SKM-1 (cell line): Measurements from ENCODE around the gene OSBPL10.
A peak's percentile ranks its signal among the peaks of the same experiment; 100 is the strongest.

Experiments
- DNase-seq: peaks from one replicate; lab custom pipeline; 2025; ENCODE audit not compliant: unreplicated experiment; lab: John Stamatoyannopoulos, UW

The OSBPL10 gene

GRCh38 chr3:31959251-31959650 is 21.8 kb downstream of the OSBPL10 start:
- no peak for DNase-seq

DNA sequence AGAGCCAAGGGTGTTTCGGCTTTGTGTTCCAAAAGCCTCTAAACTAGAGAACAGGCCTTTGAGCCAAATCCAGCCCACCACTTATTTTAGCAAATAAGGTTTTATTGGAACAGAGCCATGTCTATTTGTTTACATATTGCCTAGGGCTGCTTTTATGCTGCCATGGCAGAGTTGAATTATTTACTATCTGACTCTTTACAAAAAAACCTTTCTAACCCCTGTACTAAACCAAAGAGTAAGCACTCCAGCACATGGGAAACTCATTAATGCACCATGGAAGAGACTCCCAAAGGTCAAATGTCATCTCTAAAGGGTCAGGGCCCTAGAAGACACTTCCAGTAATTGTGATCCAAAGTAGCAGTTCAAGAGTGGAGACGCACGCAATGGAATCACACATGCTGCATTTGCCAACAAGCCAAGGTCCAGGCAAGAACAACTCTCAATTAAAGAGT is 22.3 kb downstream of the OSBPL10 start:
- no peak for DNase-seq

- DNase-seq, result no peak
Measured at GRCh38 chr3:31957106-31957505, 24.0 kb downstream of the OSBPL10 start.

DNA sequence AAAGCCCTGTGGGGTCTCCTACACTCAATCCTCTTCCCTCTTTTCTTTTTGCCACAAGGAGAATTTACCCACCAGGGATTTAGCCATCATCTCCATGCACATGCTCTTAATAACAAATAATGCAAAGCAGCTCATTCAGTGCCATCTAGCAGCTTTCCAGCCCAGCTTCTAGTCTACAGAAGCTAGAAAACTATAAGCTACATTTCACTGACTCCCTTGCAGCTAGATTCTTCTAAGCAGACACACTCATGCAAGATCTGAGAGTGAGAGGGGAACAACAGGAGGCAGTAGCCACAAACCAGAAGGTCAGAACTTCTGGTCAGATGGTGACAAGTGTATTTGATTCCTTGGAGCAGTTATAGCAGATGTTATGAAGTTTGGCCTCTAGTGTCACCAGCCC is 25.5 kb downstream of the OSBPL10 start:
- no peak for DNase-seq

DNA sequence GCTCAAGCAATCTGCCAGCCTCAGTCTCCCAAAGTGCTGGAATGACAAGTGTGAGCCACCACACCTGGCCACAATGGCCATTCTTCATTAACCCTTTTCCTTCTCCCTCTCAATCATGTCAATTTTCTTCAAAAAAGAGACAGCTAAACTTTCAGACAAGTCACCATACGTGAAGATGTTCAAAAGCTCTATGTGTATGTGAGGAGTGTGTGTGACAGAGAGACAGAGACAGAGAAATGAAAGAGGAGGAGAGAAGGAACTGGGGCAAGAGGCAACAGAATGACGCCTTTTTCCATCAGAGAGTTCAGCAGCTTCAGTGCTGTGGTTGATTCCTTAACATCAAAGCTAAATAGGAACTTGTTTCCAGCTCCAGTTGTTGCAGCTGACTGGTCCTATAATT is 27.4 kb downstream of the OSBPL10 start:
- DNase-seq, result no peak

- DNase-seq, result no peak
Measured at GRCh38 chr3:31953091-31953490, 28.0 kb downstream of the OSBPL10 start.

- no peak for DNase-seq
Measured at GRCh38 chr3:31952205-31952604, 28.9 kb downstream of the OSBPL10 start.

DNA sequence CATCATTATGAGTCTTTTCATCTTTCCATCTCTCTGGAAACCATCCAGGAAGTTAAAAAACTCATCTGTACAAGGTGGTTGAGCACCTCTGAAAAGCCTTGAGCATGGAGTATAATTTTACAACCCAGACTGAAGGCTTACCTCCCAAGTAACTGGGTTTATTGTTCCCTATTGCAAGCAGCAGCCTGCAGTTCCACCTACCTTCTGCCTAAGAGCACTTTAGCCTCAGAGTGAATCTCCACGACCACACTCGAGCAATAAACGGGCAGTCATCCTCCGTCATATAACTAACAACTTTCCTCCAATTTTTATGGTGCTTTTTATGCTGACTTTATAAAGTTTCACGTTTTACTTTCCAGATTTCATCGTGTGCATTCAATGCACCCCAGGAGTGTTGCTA is 32.8 kb downstream of the OSBPL10 start:
- no peak for DNase-seq

GRCh38 chr3:31947671-31948091 is 33.4 kb downstream of the OSBPL10 start:
- DNase-seq, result no peak

GRCh38 chr3:31947162-31947561 is 33.9 kb downstream of the OSBPL10 start:
- DNase-seq, result no peak

DNA sequence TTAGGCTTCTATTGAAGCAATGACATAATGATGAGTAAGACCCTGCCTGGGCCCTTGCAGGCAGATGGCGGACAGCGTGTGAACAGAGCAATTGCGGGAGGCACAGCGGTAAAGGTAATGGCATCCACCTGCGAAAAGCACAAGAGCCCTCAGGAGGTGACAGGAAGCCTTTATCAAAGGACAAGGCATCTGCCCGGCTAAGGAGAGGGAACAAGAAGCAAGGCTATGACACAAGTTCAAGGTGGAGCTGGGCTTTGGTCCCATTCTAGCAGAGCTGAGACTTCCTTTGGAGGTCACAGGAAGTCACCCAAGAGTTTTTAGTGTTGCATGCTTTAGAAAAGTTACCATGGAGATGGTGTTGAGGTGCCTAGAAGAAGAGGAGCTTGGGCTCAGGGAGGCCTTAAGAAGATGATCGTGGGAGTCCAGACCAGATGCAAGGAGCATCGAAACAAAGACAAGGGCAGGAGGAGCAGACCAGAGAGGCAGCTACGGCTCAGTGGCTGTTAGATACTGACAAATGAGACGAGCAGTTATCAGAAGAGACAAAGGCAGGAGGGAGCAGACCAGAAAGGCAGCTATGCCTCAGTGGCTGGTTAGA is 34.5 kb downstream of the OSBPL10 start:
- no peak for DNase-seq

DNA sequence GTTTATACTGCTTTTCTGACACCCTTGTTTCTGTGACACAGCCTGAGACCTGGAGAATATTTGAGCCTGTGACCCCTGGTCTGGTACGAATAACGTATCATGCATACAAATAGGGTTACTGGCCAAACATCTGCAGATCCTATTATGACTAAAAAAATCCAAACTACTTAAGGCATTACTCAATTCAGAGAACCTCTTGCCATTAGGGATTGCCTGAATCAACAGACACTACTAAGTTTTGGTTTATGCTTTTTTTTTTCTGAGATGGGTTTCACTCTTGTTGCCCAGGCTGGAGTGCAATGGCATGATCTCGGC is 35.4 kb downstream of the OSBPL10 start:
- no peak for DNase-seq

- no peak for DNase-seq
Measured at GRCh38 chr3:31943041-31943440, 38.0 kb downstream of the OSBPL10 start.

GRCh38 chr3:31942446-31942845 is 38.6 kb downstream of the OSBPL10 start:
- DNase-seq, result no peak

- DNase-seq, result no peak
Measured at GRCh38 chr3:31937225-31937624, 43.8 kb downstream of the OSBPL10 start.

GRCh38 chr3:31936420-31937060 is 44.5 kb downstream of the OSBPL10 start:
- DNase-seq, result no peak

DNA sequence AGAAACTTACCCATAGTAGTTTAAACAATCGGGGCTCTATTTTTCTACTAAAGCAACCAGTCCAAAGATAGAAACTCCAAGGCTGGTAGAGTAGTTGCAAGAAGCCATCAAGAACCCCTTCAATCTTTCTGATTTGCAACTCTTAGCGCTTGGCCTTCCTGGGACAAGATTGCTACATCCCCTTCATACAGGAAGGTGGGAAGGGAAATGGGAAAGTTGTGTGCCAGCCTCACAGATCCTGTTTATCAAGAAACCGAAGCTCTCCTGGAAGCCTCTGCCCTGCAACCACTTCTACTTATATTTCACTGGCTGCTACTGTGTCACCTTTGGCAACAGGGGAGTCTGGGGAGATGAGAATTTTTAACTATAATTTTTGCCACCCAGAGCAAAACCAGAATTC is 46.2 kb downstream of the OSBPL10 start:
- no peak for DNase-seq

GRCh38 chr3:31934018-31934417 is 47.0 kb downstream of the OSBPL10 start:
- DNase-seq, result no peak

- peak; percentile 28 for DNase-seq
Measured at GRCh38 chr3:31932990-31933389, 48.1 kb downstream of the OSBPL10 start.

GRCh38 chr3:31929826-31930502 is 51.1 kb downstream of the OSBPL10 start:
- DNase-seq, result no peak

- DNase-seq, result no peak
Measured at GRCh38 chr3:31927811-31928210, 53.3 kb downstream of the OSBPL10 start.

DNA sequence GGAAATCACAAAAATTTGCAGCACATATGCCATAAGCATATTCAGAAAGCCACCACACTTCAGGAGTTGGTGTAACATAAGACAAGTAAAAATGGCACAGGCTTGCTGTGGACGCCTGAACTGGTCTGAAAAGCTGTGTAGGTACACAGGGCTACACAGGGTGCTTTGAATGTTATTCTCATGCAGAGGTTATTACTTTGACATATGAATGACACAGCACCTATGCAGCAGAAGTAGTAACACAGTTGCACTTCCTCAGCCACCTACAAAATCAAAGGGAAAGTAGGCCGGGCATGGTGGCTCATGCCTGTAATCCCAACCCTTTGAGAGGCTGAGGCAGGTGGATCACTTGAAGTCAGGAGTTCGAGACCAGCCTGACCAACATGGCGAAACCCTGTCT is 54.5 kb downstream of the OSBPL10 start:
- no peak for DNase-seq

GRCh38 chr3:31925271-31925630 is 55.8 kb downstream of the OSBPL10 start:
- no peak for DNase-seq
